IMR-90 (cell line): Measurements from ENCODE around the gene LRIG1. TPM values are rescaled to one million over a fixed set of nuclear protein-coding genes. Genes with fewer than 3 reads are reported as not detected.

Experiments used
- ATAC-seq: fragments of 200-7000 bp; cut with Tn5 transposase; 2 replicates; pipeline ENCODE4 v1.9.1; 2020; ENCODE audit warnings: low read depth, mild to moderate bottlenecking, moderate library complexity
- BruUV-seq: library from RNA; stranded (reverse); fragments of 400-500 nt; replicated peaks from 2 replicates; lab custom pipeline; 2021; lab: Mats Ljungman, UMichigan
- CTCF ChIA-PET: fragments of 300-600 bp; formaldehyde crosslinking; extraction: SDS; loops from one replicate; lab custom pipeline; 2021; ENCODE audit warnings: antibody characterized with exemption; lab: Yijun Ruan, JAX
- POLR2A ChIA-PET: fragments of 300-600 bp; sonication (Branson Sonifier 250); formaldehyde crosslinking; loops from one replicate; lab custom pipeline; 2022; ENCODE audit warnings: antibody characterized with exemption; ENCODE audit not compliant: unreplicated experiment; lab: Charles Lee
- DNase-seq: peaks from one replicate; pipeline ENCODE4 v3.0.0; 2013
- H2AFZ ChIP-seq: replicated peaks from 2 replicates; pipeline ENCODE3; 2013; ENCODE audit warnings: low read length, mild to moderate bottlenecking; ENCODE audit not compliant: poor library complexity
- H2AK5ac ChIP-seq: 2 replicates; pipeline ENCODE4 v1.6.1; 2013; ENCODE audit warnings: low read depth, low read length, inconsistent platforms
- H2AK9ac ChIP-seq: replicated peaks from 2 replicates; pipeline ENCODE3; 2013; ENCODE audit warnings: mild to moderate bottlenecking, low read depth, low read length, moderate library complexity; ENCODE audit not compliant: poor library complexity
- H2BK120ac ChIP-seq: 2 replicates; pipeline ENCODE4 v1.6.1; 2013; ENCODE audit warnings: low read depth, low read length, inconsistent platforms
- H2BK15ac ChIP-seq: 3 replicates; pipeline ENCODE4 v1.6.1; 2013; ENCODE audit warnings: low read depth, low read length, inconsistent platforms
- H2BK20ac ChIP-seq: 2 replicates; pipeline ENCODE4 v1.6.1; 2013; ENCODE audit warnings: low read depth, mild to moderate bottlenecking, inconsistent platforms, low read length, moderate library complexity
- H2BK5ac ChIP-seq: 2 replicates; pipeline ENCODE4 v1.6.1; 2013; ENCODE audit warnings: mild to moderate bottlenecking, low read depth, low read length, inconsistent platforms; ENCODE audit not compliant: poor library complexity, severe bottlenecking
- H3K14ac ChIP-seq: replicated peaks from 2 replicates; pipeline ENCODE4 v1.6.1; 2013; ENCODE audit warnings: low read depth, low read length, inconsistent platforms
- H3K18ac ChIP-seq: 2 replicates; pipeline ENCODE4 v1.6.1; 2013; ENCODE audit warnings: low read depth, low read length, control low read depth
- H3K23ac ChIP-seq: 2 replicates; pipeline ENCODE4 v1.6.1; 2013; ENCODE audit warnings: low read depth, low read length, inconsistent platforms
- H3K27ac ChIP-seq: 2 replicates; pipeline ENCODE4 v1.5.1; 2013; ENCODE audit warnings: mild to moderate bottlenecking, control low read depth, low read length; ENCODE audit not compliant: insufficient read depth
- H3K27me3 ChIP-seq: 2 replicates; pipeline ENCODE4 v1.6.1; 2013; ENCODE audit warnings: low read length; ENCODE audit not compliant: control insufficient read depth, insufficient read depth
- H3K36me3 ChIP-seq: 2 replicates; pipeline ENCODE4 v1.6.1; 2013; ENCODE audit warnings: low read length, mixed read lengths; ENCODE audit not compliant: control insufficient read depth, insufficient read depth
- H3K4ac ChIP-seq: 2 replicates; pipeline ENCODE4 v1.6.1; 2013; ENCODE audit warnings: low read depth, low read length, inconsistent platforms
- H3K4me1 ChIP-seq: 2 replicates; pipeline ENCODE4 v1.6.1; 2013; ENCODE audit warnings: low read length, mixed read lengths; ENCODE audit not compliant: control insufficient read depth, insufficient read depth
- H3K4me2 ChIP-seq: 2 replicates; pipeline ENCODE4 v1.6.1; 2013; ENCODE audit warnings: low read depth, mild to moderate bottlenecking, control low read depth, low read length, moderate library complexity
- H3K4me3 ChIP-seq: 2 replicates; pipeline ENCODE4 v1.5.1; 2013; ENCODE audit warnings: low read depth, mild to moderate bottlenecking, control low read depth, low read length, moderate library complexity; ENCODE audit not compliant: insufficient read depth
- H3K56ac ChIP-seq: 2 replicates; pipeline ENCODE4 v1.6.1; 2013; ENCODE audit warnings: low read length, inconsistent platforms; ENCODE audit not compliant: insufficient read depth; ENCODE audit errors: extremely low read depth
- H3K79me1 ChIP-seq, 2 experiments: 2 replicates each; pipeline ENCODE4 v1.6.1; 2013; ENCODE audit warnings: low read length in 2 of 2, inconsistent platforms in 1 of 2, low read depth in 1 of 2
- H3K9ac ChIP-seq: 2 replicates; pipeline ENCODE4 v1.6.1; 2013; ENCODE audit warnings: low read depth, low read length, control low read depth
- H3K9me1 ChIP-seq: 2 replicates; pipeline ENCODE4 v1.6.1; 2013; ENCODE audit warnings: low read length, inconsistent platforms; ENCODE audit not compliant: insufficient read depth
- H3K9me3 ChIP-seq: 2 replicates; pipeline ENCODE4 v1.6.1; 2013; ENCODE audit warnings: low read length; ENCODE audit not compliant: control insufficient read depth, insufficient read depth
- H4K20me1 ChIP-seq: 2 replicates; pipeline ENCODE4 v1.6.1; 2013; ENCODE audit warnings: low read length, inconsistent platforms; ENCODE audit not compliant: insufficient read depth
- H4K5ac ChIP-seq: 2 replicates; pipeline ENCODE4 v1.6.1; 2013; ENCODE audit warnings: mild to moderate bottlenecking, low read depth, low read length, control low read depth
- H4K8ac ChIP-seq, 2 experiments: 2 replicates each; pipeline ENCODE4 v1.6.1; 2013; ENCODE audit warnings: low read depth in 2 of 2, low read length in 2 of 2, control low read depth in 1 of 2, inconsistent platforms in 1 of 2
- H4K91ac ChIP-seq: 2 replicates; pipeline ENCODE4 v1.6.1; 2013; ENCODE audit warnings: low read depth, low read length, inconsistent platforms; ENCODE audit not compliant: insufficient read depth
- BHLHE40 ChIP-seq: fragments of 150-350 bp; IDR thresholded peaks from 2 replicates; pipeline ENCODE4 v1.6.1; 2016; ENCODE audit warnings: mild to moderate bottlenecking, low read depth, low read length
- CEBPB ChIP-seq: IDR thresholded peaks from 2 replicates; pipeline ENCODE4 v1.6.1; 2012; ENCODE audit warnings: low read depth, low read length, improper control_type of control experiment
- FOS ChIP-seq: fragments of 150-350 bp; IDR thresholded peaks from 2 replicates; pipeline ENCODE4 v1.6.1; 2016; ENCODE audit warnings: low read depth, low read length
- MAFK ChIP-seq: IDR thresholded peaks from 2 replicates; pipeline ENCODE4 v1.6.1; 2012; ENCODE audit warnings: low read depth, low read length, improper control_type of control experiment
- WGBS, 2 experiments: methylation state at CpG; one replicate each; pipeline versions ENCODE4 v1.1.5 to v1.1.7; 2013; ENCODE audit warnings: missing lambda C conversion rate in 2 of 2; ENCODE audit not compliant: insufficient read length in 1 of 2; ENCODE audit errors: extremely low coverage in 2 of 2; 5-methylcytosine and 5-hydroxymethylcytosine counted together
- dilution Hi-C: fragments of 300-500 bp; cut with HindIII; formaldehyde crosslinking; loops from one replicate; pipeline ENCODE4 v1.14.3; 2018; ENCODE audit warnings: low sequenced_read_pairs; ENCODE audit not compliant: unreplicated experiment
- in situ Hi-C: fragments of 300-500 bp; cut with MboI; formaldehyde crosslinking; loops from 3 replicates; pipeline ENCODE4 v1.14.3; 2019; ENCODE audit warnings: low sequenced_read_pairs, inconsistent platforms, mixed read lengths
- intact Hi-C: fragments of 100-400 bp; cut with micrococcal nuclease; formaldehyde crosslinking; loops from 2 replicates; pipeline ENCODE4 v1.10.0; 2022
- polyA plus RNA-seq, 3 experiments: library from polyadenylated mRNA; depleted of rRNA; stranded (reverse); fragments of >200 nt; gene quantifications; 2 replicates each; pipeline ENCODE4 v1.2.3, GENCODE V29; 2012; ENCODE audit warnings: low replicate concordance in 1 of 3
- total RNA-seq: library from RNA; depleted of rRNA; stranded (reverse); fragments of >200 nt; gene quantifications from 2 replicates; pipeline ENCODE4 v1.2.3, GENCODE V29; 2012

LRIG1 gene
- total and polyA plus RNA-seq, 2 of the 4 experiments (the other 2 are of a cell fraction), result 62.8 to 87.8 TPM

DNA sequence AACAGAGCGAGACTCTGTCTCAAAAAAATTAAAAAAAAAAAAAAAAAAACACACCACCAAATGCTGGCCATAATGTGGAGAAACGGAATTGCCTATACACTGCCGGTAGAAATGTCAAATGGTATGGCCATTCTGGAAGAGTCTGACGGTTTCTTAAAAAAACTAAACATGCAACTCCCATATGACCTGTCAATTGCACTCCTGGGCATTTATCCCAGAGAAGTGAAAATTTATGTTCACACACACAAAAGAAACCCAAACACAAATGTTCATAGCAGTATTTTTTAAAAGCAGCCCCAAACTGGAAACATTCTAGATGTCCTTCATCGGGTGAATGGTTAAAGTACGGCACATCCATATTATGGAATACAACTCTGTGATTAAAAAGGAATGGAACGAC, 66.1 kb downstream of the LRIG1 start:
- H2BK5ac ChIP-seq, result no peak overlapping the region
- H3K27ac ChIP-seq, result no peak overlapping the region
- peaks cover 29% of the 10 kb centered on the region for H3K9me1 ChIP-seq
- POLR2A ChIA-PET, result no interaction called here
- no peak overlapping the region for H3K18ac ChIP-seq
- no peak overlapping the region for H4K5ac ChIP-seq
- H3K56ac ChIP-seq, result no peak overlapping the region
- no peak for TF ChIP-seq FOS
- no peak for TF ChIP-seq MAFK
- TF ChIP-seq BHLHE40, result no peak
- TF ChIP-seq CEBPB, result no peak
- no peak overlapping the region for H2AK9ac ChIP-seq
- peaks cover 21% of the 10 kb centered on the region for H3K4me1 ChIP-seq
- H3K9me3 ChIP-seq, result no peaks in the 10 kb centered on the region
- no peak overlapping the region for H2BK120ac ChIP-seq
- no peaks in the 10 kb centered on the region for H3K27me3 ChIP-seq
- H3K9ac ChIP-seq, result no peak overlapping the region
- H3K4me2 ChIP-seq, result no peak overlapping the region
- no peak overlapping the region for H3K23ac ChIP-seq
- no peak overlapping the region for H4K91ac ChIP-seq
- no CpG with 5 or more reads among the region's 7 CpGs for WGBS, 2 experiments
- DNase-seq (no peak), ATAC-seq (no peak)
- dilution Hi-C loops (no loop called here), in situ Hi-C loops (no loop called here), intact Hi-C loops (no loop called here)
- H3K36me3 ChIP-seq, result peaks cover 10% of the 10 kb centered on the region; the same call in 1 of the 2 replicates
- H2AFZ ChIP-seq, result no peak overlapping the region
- peaks cover 38 to 60% of the 10 kb centered on the region in 2 experiments for H3K79me1 ChIP-seq
- H4K8ac ChIP-seq, result no peak overlapping the region
- H4K20me1 ChIP-seq, result no peaks in the 10 kb centered on the region
- no peak overlapping the region for H3K4me3 ChIP-seq
- H2AK5ac ChIP-seq, result no peak overlapping the region
- no peak overlapping the region for H2BK15ac ChIP-seq
- no peak overlapping the region for H2BK20ac ChIP-seq
- CTCF ChIA-PET, result no interaction called here
- H3K14ac ChIP-seq, result no peak overlapping the region
- H3K4ac ChIP-seq, result no peak overlapping the region
- BruUV-seq, result no TSS peak
